ENCODE data around the gene PIP5KL1.
A peak's percentile ranks its signal among the peaks of the same experiment; 100 is the strongest.

PIP5KL1 gene

DNA sequence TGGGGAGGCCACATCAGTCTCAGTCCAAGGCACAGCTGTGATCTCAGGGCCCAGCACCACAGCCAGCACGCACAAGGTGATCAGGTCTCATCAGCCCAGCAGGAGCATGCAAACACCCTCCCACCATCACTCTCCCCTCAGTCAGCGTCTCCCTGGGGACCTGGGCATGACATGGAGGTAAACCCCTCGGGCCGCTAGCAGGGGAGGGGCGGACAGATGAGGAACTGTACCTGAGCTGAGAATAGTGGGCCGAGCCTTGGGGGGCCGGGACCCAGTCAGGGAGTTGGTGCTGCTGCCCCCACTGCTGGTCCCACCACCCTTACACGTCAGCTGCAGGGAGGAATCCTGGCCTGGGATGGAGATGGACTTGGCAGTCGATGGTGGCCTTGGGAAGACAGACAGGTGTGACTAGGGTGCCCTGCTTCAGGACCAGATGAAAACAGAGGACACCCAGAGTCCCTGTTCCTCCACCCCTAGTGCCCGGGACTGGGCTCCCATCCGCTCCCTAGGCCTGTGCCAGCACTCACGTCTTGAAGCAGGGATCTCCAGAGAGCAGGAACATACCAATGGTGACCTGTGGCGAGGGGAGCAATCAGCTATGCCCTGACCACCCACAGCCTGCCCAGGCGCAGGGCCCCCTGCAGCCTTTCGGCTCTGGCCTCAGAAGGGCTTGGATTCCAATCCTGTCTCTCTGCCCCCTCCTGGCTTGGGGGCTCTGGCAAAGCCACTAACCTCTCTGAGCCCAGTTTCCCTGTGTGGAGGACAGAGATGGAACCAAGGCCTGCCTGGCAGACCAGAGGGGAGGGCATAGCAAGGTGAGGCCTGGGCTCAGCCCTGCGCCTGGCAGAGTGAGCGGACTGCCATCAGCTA, 17.5 kb upstream of the PIP5KL1 start:
- no peak for DNase-seq

DNA sequence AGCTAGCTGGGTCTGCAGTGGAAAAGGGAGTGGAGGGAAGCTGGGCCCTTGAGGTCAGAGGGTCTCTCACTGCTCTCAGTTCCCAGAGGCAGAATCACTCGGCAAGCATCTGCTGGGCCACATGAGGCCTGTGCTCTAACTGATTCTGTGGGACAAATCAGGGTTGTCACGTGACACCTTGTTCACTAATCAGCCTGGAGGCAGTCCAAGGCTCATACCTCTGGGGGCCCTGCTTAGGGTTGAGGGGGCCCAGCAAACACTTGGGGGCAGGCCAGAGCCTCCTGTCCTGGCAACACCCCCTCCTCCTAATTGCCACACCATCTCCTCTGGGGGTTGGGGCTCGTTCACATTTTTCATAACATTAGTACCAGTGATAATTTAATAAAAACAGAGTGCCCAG, 16.2 kb upstream of the PIP5KL1 start:
- no peak for DNase-seq

DNA sequence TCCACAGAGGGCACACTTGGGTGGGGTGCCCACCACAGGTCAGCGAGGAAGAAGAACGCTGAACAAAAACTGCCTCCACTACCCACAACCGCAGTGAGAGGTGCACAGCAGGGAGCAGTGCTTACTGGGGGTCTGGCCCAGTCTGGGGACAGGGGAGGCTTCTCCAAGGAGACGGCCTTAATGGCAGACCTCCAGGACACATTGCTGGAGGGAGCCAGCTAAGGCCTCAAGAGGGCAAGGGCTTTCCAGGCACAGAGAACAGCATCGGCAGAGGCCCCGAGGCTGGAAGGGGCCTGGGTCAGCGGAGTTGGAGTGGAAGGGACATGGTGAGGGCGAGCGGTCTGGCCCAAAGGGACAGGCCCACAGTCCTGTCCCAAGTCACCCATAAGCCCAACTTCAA, 15.4 kb upstream of the PIP5KL1 start:
- no peak for DNase-seq

DNA sequence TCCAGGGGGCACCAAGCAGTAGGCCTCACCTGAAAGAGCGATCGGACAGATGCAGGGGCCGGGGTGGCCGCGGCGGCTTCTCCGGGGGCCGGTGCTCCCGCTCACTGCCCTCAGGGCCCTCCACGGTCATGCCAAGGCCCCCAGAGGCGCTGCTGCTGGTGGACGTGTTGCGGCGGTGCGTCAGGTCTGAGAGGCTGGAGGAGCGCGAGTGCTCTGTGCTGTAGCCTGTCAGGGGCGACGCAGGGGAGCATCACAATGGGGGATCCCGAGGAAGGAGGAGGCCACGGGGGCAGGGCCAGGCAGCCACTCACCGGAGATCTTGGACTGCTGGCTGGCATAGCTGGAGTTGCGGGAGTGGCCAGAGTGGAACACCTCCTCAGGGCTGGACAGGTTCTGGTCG, 14.8 kb upstream of the PIP5KL1 start:
- DNase-seq = no peak

DNA sequence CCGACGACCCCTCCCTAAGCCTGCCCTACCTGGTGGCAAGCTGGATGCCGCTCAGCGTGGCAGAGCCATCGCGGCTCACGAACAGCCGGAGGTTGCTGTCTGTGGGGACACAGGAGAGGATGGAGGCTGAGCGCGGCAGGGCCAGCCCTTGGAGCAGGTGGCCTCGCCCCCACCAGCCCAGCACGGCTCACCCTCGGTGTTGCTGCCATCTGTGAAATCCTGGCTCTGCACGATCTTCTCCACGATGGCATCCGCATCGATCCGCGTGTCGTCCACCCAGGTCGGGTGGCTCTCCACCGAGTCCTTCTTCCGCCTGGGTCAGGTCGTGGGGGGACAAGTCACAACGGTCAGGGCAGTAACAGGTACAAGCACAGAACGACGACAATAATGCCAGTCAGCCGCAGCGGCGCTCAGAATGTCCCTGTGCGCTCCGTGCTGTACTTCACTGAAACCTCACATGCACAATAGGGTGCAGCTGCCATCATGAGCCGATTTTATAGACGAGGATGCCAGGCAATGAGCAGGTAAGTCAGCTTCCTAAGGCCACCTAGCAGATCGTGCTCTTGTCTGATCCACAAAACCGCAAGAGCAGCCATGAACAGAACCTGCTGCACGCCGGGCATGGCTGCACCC, 14.1 kb upstream of the PIP5KL1 start:
- DNase-seq = no peak

DNA sequence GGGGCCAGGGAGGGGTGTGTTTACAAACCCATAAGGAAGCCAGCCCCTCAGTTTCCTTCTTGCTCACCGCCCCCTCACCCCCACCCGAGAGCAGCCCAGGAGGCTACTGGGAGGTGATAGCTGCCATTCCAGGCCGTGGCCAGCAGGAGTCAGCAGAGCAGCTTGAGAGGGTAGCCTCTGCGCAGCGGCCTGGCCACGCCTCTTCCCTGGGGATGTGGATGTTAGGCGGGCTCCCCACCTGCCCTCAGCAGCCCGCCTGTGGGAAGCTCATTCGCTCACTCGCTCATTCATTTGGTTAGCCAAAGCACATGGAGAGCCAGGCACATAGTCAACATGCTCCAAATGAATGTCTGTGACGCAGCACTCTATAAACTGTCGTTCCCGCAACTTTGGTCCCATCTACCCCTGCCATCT, 13.2 kb upstream of the PIP5KL1 start:
- peak; percentile 70 to 92 for DNase-seq

DNA sequence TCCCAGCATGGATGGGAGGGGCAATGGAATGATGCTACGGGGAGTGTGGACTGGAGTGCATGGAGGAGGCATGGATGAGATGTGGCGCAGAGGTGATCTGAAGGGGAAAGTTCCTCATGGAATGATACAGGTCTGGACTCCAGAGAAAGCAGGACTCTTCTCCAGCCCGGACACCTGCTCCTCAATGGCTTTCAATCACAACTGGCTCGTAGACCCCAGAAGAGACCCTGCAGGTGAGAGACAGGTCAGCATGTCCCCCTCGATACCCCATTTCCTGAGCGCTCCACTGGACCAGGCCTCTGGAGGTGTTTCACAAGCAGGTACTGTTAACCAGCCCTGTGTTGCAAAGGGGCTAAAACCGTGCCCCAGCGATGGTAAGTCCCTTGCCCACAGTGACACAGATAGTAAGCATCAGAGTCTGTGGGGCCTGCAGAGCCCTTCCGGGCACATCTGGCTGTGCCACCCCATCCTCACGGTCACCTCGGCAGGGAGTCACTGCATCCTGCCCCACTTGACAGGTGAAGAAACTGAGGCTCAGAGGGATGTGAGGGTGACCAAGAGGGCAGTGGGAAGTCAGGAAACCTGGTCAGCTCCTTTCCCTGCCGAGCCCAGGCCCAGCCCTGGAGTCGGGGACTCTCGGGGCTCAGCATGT, 12.6 kb upstream of the PIP5KL1 start:
- no peak for DNase-seq

DNA sequence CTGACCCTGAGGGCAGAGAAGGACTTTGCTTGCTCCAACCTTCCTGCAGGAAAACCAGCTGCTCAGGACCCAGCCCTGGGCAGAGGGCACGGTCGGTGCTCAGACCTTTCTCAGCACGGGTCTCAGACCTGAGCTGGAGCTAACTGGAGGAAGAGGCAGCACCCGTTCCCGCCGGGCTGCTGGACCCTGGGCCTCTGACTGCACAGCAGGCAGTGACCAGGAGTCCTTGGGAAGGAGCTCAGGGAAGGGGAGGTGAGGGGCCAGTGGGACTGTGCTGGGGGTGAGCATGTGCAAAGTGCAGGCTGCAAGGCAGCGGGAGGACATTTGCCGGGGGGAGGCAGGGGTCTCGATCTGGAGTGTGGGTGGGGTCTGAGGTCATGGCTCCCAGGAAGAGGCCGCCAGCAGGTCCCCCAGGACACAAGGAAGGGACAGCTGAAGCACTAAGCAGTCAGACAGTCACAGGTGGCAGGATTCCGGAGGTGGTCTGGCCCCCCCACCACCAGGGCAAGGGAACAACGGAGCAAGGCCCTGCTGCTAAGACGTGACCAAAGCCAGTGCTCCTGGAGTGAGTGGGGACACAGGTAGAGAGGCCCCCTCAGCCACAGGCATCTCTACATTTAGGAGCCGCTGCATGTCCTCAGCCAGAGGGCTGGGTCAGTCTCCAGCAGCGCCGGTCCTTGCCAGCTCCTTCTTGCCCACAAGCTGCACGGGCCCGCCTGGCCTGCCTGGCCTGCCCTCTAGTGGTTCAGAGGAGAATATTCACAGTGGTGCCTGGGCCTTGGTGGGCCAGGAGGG, 11.8 kb upstream of the PIP5KL1 start:
- DNase-seq = peak in 1 of 2 donors; percentile 61

DNA sequence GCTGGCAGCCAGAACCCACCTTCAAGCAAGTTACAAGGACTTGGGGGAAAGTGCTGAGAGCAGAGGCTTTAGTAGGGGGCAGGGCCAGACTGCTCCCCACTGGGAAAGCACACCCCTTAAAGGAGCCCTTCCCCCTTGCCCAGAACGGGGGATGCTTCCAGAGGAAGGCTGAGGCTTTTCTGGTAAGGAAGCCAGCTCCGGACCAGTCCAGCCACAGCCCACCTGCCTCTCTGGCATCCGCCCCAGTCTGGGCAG, 11.3 kb upstream of the PIP5KL1 start:
- no peak for DNase-seq

DNA sequence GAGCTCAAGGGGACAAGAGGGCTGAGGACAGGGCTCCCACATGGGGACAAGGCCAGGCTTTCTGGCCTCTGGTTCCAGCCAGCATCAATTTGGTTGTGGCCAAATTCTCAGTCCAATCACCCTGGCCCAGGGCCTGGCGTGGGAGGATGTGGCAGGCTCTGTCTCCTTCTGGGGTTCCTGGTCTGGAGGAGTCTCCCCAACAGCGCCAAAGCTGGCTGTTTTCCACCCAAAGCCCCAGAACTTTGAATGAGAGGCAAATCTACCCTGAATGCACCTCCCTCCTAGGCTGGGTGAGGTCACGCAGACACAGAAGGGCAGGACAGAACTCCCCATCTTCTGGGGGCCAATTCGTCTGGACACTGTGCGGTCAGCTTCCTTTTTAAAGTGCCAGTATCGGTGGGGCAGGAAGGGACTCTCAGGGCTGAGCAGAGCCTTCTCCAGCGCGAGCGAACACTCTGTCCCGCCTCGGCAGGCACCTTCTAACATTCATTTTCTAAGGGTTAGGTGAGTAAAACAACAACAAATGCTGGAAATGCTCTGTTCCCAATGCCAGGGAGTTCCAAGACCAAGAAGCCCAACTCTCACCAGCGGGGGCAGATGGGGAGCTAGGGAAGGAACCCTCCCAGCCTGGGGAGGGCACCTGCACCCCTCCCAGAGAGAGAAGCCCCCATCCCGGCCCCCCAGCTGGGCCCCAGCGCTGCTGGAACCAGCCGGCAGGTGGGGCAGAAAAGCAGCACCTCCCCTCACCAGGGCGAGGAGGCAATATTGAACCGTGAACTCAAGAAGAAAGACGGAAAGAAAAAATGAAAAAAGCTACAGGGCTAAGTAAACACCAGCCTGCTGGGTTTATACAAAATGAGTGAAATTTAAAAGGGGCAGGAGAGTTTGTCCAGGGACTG, 10.7 kb upstream of the PIP5KL1 start:
- DNase-seq = no peak

DNA sequence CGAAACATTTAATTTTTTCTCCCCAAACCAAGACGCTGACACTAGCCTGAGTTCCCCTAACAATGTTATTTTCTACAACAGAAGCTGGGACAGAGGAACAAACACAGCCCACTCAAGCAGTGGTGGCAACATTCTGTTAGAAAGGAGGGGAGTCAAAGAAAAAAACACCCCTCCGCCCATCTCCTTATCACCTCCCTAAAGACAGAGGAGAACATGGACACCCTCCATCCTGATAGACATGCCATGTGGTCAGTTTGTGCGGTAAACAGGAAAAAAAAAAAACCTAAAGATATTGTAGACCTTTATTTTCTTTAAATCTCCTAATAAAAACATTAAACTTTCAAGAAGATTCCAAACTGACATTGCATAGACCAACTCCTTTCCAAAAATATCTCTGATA, 10.0 kb upstream of the PIP5KL1 start:
- DNase-seq = no peak

DNA sequence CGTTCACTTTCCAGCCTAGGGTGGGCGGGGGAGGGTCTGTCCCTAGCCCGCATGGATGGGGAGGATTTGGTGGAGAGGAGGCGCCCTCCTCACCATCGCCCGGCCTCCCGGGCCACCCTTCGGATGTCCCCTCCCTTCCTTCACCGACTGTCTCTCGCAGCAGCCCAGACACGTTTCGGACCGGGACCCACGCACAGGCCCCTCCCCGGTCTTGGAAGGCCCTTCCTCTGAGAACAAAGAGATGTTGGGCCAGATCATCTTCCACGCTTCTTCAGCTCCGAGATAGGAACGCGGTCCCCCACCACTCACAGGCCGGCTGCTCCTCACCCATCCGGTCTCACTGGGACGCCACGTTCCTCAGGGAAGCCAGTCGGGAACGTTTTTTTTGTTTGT, 7.7 kb upstream of the PIP5KL1 start:
- no peak for DNase-seq

DNA sequence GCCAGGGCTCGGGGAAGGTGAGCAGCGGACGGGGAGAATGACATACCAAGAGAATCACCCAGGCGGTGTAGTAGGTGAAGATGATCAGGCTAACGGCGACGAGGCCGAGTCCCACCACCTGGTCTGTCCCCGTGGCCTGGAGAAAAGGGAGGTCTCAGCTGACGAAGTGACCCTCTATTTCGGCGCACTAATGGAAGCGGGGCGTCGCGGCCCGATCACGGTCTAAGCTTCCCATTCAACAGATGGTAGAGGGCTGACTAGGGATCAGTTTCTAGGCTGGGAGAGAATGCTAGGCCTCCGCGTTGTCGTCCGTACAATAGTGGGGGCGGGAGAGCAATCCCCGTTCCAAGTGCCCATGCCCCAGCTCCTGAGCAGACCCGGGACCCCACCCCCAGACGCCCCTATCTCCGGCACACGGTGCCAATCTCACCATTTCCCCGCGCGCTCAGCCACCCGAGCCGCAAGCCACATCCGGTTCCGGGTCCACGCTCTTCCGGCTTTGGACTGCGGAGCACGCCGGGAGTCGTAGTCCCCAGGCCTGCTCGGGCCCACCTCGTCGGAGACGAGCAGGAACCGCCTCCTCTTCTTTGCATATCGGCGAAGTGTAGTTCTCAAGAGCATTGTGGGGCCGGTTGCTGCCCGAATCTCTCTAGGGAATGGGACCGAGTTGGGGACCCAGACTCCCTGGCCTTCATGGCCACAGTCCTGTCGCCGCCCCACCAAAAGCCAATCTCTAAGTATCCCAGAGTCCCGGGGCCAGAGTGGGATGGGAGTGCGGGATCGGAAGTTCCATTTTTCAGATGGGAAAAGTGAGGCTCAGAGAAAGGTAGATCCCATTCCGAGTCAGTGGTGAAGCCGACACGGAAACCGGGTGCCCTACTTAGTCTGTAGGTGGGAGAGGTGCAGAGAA, 7.1 kb upstream of the PIP5KL1 start, which contains the start of gene DPM2:
DPM2 (minus strand) TSS at position 467 of the 910 bp plus-strand sequence; CDS start at position 433, 34 bp downstream.
- peak; percentile 73 to 86 for DNase-seq

DNA sequence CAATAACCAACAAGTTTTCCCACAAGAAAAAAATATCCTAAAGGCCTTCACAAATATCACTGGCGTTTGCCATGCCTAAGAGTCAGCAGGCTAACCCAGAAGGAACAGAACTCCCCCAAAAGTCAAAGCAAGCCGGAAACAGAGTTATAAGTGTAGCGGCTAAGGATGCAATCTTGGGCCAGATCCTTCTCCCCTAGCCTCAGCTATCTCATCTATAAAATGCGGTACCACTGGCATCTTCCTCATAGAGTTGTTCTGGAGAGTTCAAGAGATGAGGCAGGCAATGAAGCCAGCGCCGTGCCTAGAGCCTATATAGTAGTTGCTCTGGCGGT, 6.4 kb upstream of the PIP5KL1 start:
- DNase-seq = no peak

DNA sequence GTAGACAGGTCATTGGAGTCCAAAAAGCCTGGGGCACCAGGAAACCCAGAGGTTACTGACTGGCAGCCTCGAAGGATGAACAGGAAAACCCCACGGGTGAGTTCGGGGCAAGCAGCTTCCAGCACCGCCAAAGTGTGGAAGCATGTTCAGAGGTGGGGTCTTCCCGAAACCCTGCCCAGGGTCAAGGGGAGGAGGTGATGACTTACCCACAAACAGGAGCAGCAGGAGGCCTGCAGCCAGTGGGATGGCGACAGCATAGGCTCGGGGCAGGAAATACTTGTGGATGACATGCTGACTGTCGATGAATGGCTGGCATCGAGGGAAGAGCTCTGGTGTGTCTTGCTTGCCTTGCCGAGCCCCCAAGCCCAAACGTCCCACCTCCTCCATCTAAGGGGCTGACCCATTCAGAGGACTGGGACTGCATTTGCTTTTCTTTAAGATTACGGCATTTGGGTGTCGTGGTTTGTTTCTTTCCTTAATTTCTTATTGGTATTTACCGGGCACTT, 5.8 kb upstream of the PIP5KL1 start:
- DNase-seq = no peak

DNA sequence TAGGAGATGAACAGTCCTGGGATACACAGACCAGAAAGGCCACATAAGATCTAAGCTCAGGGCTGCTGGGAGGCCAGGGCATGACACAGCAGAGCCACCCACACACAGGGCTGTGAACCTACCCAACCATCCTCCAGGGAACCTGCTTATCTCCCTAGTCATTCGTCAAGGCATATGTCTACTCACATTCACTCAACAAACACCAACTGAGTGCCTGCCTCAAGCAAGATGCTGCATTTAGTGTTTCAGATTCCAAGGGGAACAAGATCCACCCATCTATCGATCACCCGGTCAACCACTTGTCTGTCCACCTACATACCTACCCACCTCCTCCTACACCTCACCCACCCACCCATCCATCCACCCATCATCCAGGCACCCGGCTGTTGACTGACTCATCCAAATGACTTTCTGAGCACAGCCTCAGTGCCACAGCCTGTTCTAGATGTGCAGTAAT, 5.2 kb upstream of the PIP5KL1 start:
- DNase-seq = no peak

DNA sequence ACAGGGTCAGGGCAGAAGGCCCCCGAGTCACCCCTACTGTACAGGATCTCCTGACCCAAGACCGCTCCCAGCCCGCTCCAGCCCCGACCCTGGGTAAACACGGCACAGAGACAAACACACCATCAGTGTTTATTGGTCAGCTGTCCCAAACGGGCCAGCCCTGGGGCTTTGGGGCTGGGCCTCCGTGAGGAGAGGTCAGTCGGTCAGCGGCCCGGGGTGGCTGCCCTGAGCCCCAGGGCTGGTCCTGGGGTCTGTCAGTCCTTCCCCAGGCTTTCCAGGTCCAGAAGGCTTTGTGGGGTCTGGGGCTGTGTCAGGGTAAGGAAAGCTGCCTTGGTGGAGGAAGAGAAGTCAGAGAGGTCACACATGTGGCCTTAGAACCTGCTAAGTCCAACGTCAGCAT, 4.4 kb upstream of the PIP5KL1 start:
- no peak for DNase-seq

DNA sequence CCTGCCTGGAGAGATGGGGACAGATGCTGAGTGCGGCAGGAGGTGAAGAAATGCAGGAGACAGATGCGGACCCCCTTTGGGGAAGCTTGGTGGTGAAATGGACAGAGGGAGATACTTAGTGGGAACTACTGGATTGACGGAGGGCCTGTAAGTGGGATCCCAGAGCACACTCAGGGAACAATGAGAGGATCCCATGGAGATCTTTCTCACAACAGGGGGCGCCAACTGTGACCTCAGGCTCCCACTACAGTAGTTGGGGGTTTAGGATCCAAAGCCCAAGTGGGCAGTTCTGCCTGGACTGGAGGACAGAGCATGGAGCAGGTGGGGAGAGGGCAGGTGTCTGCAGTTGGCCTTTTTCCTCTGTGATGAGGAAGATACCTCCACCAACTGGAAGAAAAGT, 3.7 kb upstream of the PIP5KL1 start:
- DNase-seq = no peak

DNA sequence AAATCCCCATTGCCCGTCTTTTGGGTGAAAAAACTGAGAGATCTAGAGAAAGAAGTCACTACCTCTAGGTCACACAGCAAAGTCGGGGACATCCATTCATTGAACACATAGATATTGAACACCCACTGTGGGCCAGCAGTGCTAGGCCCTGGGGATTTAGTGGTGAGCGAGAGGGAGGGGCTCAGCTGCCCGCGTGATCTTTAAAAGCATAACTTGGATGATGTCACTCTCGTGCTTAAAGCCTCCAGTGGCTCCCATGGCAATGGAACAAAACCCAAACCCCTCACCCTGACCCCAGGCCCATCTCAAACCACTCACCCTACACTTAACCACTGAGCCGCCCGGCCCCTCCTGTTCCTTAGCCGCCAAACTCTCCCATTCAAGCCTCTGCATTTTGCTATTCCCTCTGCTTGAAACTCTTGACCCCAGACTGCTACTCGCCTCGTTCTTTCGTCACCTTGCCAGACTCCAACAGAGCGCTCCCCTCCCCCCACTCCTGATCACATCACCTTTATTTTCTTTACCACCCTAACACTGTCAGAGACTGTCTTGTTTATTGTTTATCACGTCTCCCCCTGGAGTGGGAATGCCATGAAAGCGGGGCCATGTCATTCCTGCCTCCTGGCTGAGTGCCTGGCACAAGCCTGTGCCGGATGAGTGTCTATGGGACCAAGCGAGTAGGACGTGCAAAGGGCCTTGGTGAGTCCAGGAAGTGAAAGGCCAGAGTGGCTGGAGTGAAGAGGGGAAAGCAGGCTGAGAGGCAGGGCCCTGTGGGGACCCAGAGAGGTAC, 710 bp upstream of the PIP5KL1 start:
- DNase-seq = no peak

DNA sequence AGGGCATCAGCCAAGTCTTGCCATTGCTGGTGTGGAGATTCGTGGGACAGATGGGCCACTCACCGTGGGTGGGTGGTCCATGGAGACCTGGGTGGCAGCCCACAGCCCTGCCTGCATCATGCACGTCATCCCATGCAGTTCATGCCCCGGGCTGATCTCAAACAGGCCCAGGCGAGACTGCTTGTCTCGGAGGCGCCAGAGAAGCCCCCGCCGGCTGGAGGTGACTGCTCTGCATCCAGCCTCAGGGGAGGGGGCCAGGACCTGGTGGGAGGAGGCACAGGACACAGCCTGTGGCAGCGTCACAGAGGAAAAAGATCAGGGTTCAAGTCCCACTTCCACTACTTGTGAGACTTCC, 975 bp downstream of the PIP5KL1 start:
- no peak for DNase-seq

All from inflammatory macrophage treated with lipopolysaccharide for 1 hour (primary cell).